Activated CD4-positive, alpha-beta memory T cell treated with anti-CD3 and anti-CD28 coated beads, Interleukin-2, amount 10 ng/mL, durations not matched to agents 7 days and 5 days (primary cell): ENCODE data around the gene SLC8A1. TPM values are rescaled to one million over a fixed set of nuclear protein-coding genes. Genes with fewer than 3 reads are reported as not detected.

Experiments
- CTCF ChIA-PET: fragments of 350-600 bp; sonication (Branson Sonifier 250); formaldehyde crosslinking; loops from one replicate; lab custom pipeline; 2021; ENCODE audit warnings: antibody characterized with exemption, inconsistent platforms; lab: Charles Lee
- POLR2A ChIA-PET: fragments of 350-600 bp; sonication (Branson Sonifier 250); formaldehyde crosslinking; loops from one replicate; lab custom pipeline; 2021; ENCODE audit warnings: antibody characterized with exemption; lab: Charles Lee
- DNase-seq: peaks from one replicate; pipeline ENCODE4 v3.0.0-alpha.2; 2020
- H3K27ac Mint-ChIP-seq: one replicate; pipeline ENCODE4 v1.8.0; 2021; ENCODE audit warnings: mild to moderate bottlenecking, mixed read lengths
- H3K27me3 Mint-ChIP-seq: one replicate; pipeline ENCODE4 v1.8.0; 2021; ENCODE audit warnings: mixed read lengths
- H3K36me3 Mint-ChIP-seq: one replicate; pipeline ENCODE4 v1.8.0; 2021; ENCODE audit warnings: low read depth, mixed read lengths
- H3K4me1 Mint-ChIP-seq: one replicate; pipeline ENCODE4 v1.8.0; 2021; ENCODE audit warnings: mixed read lengths
- H3K4me3 Mint-ChIP-seq: one replicate; pipeline ENCODE4 v1.8.0; 2021; ENCODE audit warnings: mild to moderate bottlenecking, mixed read lengths
- H3K9me3 Mint-ChIP-seq: one replicate; pipeline ENCODE4 v1.8.0; 2021; ENCODE audit warnings: mixed read lengths
- total RNA-seq, 2 experiments: library from RNA; stranded (reverse); gene quantifications; one replicate each; pipeline ENCODE4 v1.2.3, GENCODE V29; 2021

Gene SLC8A1
- total RNA-seq, 2 experiments from 2014 or later, result 0.25 to 0.45 TPM

- ChIA-PET CTCF (no interaction called here), POLR2A (no interaction called here)
- DNase-seq, result no peak
Observed at GRCh38 chr2:40062381-40062780, 389.5 kb downstream of the SLC8A1 start.

GRCh38 chr2:40049781-40050180, 402.1 kb downstream of the SLC8A1 start:
- Mint-ChIP-seq H3K27ac (no peak overlapping the region), H3K9me3 (no peaks in the 10 kb centered on the region), H3K27me3 (no peaks in the 10 kb centered on the region), H3K4me1 (no peaks in the 10 kb centered on the region), H3K36me3 (no peaks in the 10 kb centered on the region), H3K4me3 (no peak overlapping the region)
- ChIA-PET POLR2A (no interaction called here), CTCF (no interaction called here)
- DNase-seq, result no peak

More at GRCh38 chr2:40062381-40062780, 389.5 kb downstream of the SLC8A1 start:
- no peak overlapping the region for H3K4me3 Mint-ChIP-seq
- H3K27me3 Mint-ChIP-seq, result no peaks in the 10 kb centered on the region
- H3K9me3 Mint-ChIP-seq, result peaks cover 6% of the 10 kb centered on the region
- H3K27ac Mint-ChIP-seq, result no peak overlapping the region
- H3K36me3 Mint-ChIP-seq, result no peaks in the 10 kb centered on the region
- no peaks in the 10 kb centered on the region for H3K4me1 Mint-ChIP-seq

- no peaks in the 10 kb centered on the region for H3K4me1 Mint-ChIP-seq
- CTCF ChIA-PET, result interaction anchor here (0.8 kb wide), 1 partner anchor 8 kb away, joined by 3 read pairs; no protein-coding TSS in a partner anchor
- H3K27ac Mint-ChIP-seq, result no peak overlapping the region
Observed at GRCh38 chr2:40048506-40048905, 403.4 kb downstream of the SLC8A1 start.

GRCh38 chr2:40047406-40047805, 404.5 kb downstream of the SLC8A1 start:
- Mint-ChIP-seq H3K4me3 (no peak overlapping the region), H3K4me1 (no peaks in the 10 kb centered on the region), H3K36me3 (no peaks in the 10 kb centered on the region), H3K27ac (no peak overlapping the region), H3K9me3 (no peaks in the 10 kb centered on the region), H3K27me3 (no peaks in the 10 kb centered on the region)
- DNase-seq, result no peak
- ChIA-PET POLR2A (no interaction called here), CTCF (no interaction called here)

More at GRCh38 chr2:40048506-40048905, 403.4 kb downstream of the SLC8A1 start:
- H3K36me3 Mint-ChIP-seq, result no peaks in the 10 kb centered on the region
- H3K9me3 Mint-ChIP-seq, result no peaks in the 10 kb centered on the region
- POLR2A ChIA-PET, result no interaction called here
- no peak for DNase-seq
- no peak overlapping the region for H3K4me3 Mint-ChIP-seq
- no peaks in the 10 kb centered on the region for H3K27me3 Mint-ChIP-seq
